ENCODE data around the gene RAB3GAP1.

RAB3GAP1 gene

DNA sequence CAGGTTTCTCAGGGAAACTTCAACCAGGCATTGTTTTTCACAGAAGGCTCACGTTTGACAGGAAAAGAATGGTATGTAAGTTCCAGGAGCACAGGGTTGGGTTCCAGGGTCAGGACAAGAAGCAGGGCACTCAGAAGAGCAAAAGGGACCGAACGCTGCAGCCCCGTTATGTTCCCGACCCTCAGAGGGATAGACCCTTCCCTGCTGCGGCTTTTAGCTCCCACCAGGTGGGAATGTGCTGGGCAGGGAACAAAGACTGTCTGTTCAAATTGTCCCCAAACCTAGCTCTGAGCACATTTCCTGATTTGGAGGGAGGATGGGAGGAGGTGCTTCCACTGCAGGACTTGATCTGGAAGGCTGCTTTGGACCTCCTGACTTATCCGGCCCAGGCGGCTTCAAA, 130.1 kb downstream of the RAB3GAP1 start:
- no peak for TF ChIP-seq MYC (IDR thresholded peaks at IDR 0.05; ENCODE audit: low read depth, low read length)
- no peak for TF ChIP-seq MAX (IDR thresholded peaks at IDR 0.05; ENCODE audit: low read depth, low read length)
- TF ChIP-seq POLR2A (IDR thresholded peaks at IDR 0.05; ENCODE audit: extremely low read depth, insufficient read length): no peak
- no peak for TF ChIP-seq CTCF (IDR thresholded peaks at IDR 0.05; ENCODE audit: low read depth, low read length)
- no peak for DNase-seq (ENCODE audit: low read depth)
- H3K4me3 ChIP-seq (ENCODE audit: low read depth, low read length): no peak overlapping the region

DNA sequence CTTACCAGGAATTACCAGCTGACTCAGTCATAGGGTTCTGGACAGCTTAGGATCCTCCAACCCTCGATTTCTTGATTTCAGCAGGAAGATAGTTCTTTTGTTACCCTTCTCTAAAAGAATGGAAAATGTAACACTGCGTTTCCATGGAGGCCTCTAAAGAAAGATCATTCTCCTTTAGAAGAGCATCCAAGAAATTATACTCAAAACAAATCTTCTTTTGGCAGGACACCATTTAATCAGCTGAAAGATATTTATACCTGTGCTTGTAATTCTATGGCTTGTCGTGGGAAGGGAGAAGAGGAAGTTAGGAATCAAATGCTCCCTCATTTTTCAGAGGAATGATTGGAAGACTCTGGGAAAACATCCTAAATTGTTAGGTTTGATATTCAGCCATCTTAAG, 130.5 kb downstream of the RAB3GAP1 start:
- no peak for DNase-seq (ENCODE audit: low read depth)
- no peak overlapping the region for H3K4me3 ChIP-seq (ENCODE audit: low read depth, low read length)
- no peak for TF ChIP-seq CTCF (IDR thresholded peaks at IDR 0.05; ENCODE audit: low read depth, low read length)
- TF ChIP-seq MAX (IDR thresholded peaks at IDR 0.05; ENCODE audit: low read depth, low read length): no peak
- TF ChIP-seq POLR2A (IDR thresholded peaks at IDR 0.05; ENCODE audit: extremely low read depth, insufficient read length): no peak
- no peak for TF ChIP-seq MYC (IDR thresholded peaks at IDR 0.05; ENCODE audit: low read depth, low read length)

DNA sequence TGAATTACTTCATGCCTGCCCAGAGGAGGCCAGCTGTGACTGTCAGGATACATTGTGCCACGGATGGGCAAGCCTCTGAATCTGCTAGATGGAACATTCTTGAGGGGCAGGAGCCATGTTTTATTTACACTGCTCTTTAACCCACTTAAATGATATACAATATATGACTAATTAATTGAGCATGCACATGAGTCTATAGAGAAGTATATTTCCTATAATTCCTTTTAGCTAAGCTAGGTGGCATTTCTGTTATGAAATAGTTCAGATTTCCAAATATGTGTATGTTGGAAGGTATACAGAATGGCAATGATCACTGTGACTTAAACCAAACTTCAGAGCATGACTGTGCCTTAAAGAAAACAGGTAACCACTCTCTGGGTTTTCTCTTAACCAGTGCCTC, 131.7 kb downstream of the RAB3GAP1 start:
- TF ChIP-seq MYC (IDR thresholded peaks at IDR 0.05; ENCODE audit: low read depth, low read length): no peak
- TF ChIP-seq MAX (IDR thresholded peaks at IDR 0.05; ENCODE audit: low read depth, low read length): no peak
- TF ChIP-seq CTCF (IDR thresholded peaks at IDR 0.05; ENCODE audit: low read depth, low read length): no peak
- TF ChIP-seq POLR2A (IDR thresholded peaks at IDR 0.05; ENCODE audit: extremely low read depth, insufficient read length): no peak
- H3K4me3 ChIP-seq (ENCODE audit: low read depth, low read length): no peak overlapping the region
- no peak for DNase-seq (ENCODE audit: low read depth)

DNA sequence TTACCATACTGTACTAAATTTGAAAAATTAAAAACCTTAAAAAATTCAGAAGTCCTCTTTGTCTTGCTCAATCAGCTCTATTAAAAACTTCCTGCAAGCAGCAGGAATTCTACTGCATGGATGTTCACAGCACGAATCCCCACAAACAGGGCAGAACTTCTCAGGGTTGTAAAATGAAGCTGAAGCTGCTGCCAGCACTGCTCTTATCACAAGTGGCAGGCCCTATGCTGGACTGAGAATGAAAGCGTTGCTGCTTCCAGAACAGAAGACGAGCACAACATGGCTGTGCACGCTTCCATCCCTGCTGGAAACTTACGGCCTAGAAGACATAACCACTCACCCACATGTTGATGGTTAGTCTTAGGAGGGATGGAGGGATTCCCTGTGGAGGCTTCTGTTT, 134.0 kb downstream of the RAB3GAP1 start:
- TF ChIP-seq POLR2A (IDR thresholded peaks at IDR 0.05; ENCODE audit: extremely low read depth, insufficient read length) (no peak), MYC (IDR thresholded peaks at IDR 0.05; ENCODE audit: low read depth, low read length) (no peak), MAX (IDR thresholded peaks at IDR 0.05; ENCODE audit: low read depth, low read length) (no peak), CTCF (IDR thresholded peaks at IDR 0.05; ENCODE audit: low read depth, low read length) (no peak)
- DNase-seq (ENCODE audit: low read depth): no peak
- no peak overlapping the region for H3K4me3 ChIP-seq (ENCODE audit: low read depth, low read length)

- TF ChIP-seq CTCF (IDR thresholded peaks at IDR 0.05; ENCODE audit: low read depth, low read length): no peak
- no peak for TF ChIP-seq MYC (IDR thresholded peaks at IDR 0.05; ENCODE audit: low read depth, low read length)
- no peak for TF ChIP-seq POLR2A (IDR thresholded peaks at IDR 0.05; ENCODE audit: extremely low read depth, insufficient read length)
- TF ChIP-seq MAX (IDR thresholded peaks at IDR 0.05; ENCODE audit: low read depth, low read length): no peak
- no peak for DNase-seq (ENCODE audit: low read depth)
Observed at GRCh38 chr2:135187270-135187669, 135.2 kb downstream of the RAB3GAP1 start.

GRCh38 chr2:135189148-135189547, 137.1 kb downstream of the RAB3GAP1 start:
- TF ChIP-seq MAX (IDR thresholded peaks at IDR 0.05; ENCODE audit: low read depth, low read length): no peak
- TF ChIP-seq CTCF (IDR thresholded peaks at IDR 0.05; ENCODE audit: low read depth, low read length): no peak
- no peak for TF ChIP-seq MYC (IDR thresholded peaks at IDR 0.05; ENCODE audit: low read depth, low read length)
- TF ChIP-seq POLR2A (IDR thresholded peaks at IDR 0.05; ENCODE audit: extremely low read depth, insufficient read length): no peak
- no peak for DNase-seq (ENCODE audit: low read depth)
- no peak overlapping the region for H3K4me3 ChIP-seq (ENCODE audit: low read depth, low read length)

More at GRCh38 chr2:135187270-135187669, 135.2 kb downstream of the RAB3GAP1 start:
- H3K4me3 ChIP-seq (ENCODE audit: low read depth, low read length): no peak overlapping the region

All from NB4 (cell line).